PFSK-1 (cell line): ENCODE data around the gene ZSWIM6.

ENCODE experiments used
- FOXP2 ChIP-seq: optimal IDR thresholded peaks from 2 replicates; pipeline ENCODE3; 2011; ENCODE audit warnings: borderline replicate concordance, control low read depth, inconsistent platforms; ENCODE audit not compliant: insufficient read depth; ENCODE audit errors: extremely low read length, extremely low read depth
- POLR2AphosphoS5 ChIP-seq: IDR thresholded peaks from 2 replicates; pipeline ENCODE4 v1.6.1; 2012; ENCODE audit warnings: low read depth, mild to moderate bottlenecking, control low read depth, low read length, moderate library complexity
- TAF1 ChIP-seq: IDR thresholded peaks from 2 replicates; pipeline ENCODE4 v1.6.1; 2012; ENCODE audit warnings: low read length, control low read depth, borderline replicate concordance; ENCODE audit not compliant: insufficient read depth
- TF ChIP-seq, protein P1 (sequence below), 2 experiments: IDR thresholded peaks; 2 replicates each; pipeline versions ENCODE4 v1.6.1 to v1.8.0; 2011 to 2012; ENCODE audit warnings: low read depth in 2 of 2, low read length in 2 of 2, control low read depth in 1 of 2, inconsistent platforms in 1 of 2, mild to moderate bottlenecking in 1 of 2, moderate library complexity in 1 of 2; ENCODE audit not compliant: insufficient read depth in 1 of 2

DNA sequence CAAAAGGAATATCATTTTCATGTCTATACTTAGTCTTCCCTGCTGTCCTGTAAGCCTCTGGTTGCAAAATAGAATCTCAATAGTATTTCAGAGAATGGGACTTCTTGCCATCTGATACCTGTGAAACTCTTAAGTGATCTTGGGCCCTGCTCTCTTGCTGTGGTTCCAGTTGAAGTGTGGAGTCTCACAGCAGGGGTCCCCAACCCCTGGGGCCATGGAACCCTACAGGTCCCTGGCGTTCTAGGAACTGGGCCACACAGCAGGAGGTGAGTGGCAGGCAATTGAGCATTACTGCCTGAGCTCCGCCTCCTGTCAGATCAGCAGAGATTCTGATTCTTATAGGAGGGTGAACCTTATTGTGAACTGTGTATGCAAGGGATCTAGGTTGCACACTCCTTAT is 65.9 kb downstream of the ZSWIM6 start:
- TF ChIP-seq, protein P1, sequence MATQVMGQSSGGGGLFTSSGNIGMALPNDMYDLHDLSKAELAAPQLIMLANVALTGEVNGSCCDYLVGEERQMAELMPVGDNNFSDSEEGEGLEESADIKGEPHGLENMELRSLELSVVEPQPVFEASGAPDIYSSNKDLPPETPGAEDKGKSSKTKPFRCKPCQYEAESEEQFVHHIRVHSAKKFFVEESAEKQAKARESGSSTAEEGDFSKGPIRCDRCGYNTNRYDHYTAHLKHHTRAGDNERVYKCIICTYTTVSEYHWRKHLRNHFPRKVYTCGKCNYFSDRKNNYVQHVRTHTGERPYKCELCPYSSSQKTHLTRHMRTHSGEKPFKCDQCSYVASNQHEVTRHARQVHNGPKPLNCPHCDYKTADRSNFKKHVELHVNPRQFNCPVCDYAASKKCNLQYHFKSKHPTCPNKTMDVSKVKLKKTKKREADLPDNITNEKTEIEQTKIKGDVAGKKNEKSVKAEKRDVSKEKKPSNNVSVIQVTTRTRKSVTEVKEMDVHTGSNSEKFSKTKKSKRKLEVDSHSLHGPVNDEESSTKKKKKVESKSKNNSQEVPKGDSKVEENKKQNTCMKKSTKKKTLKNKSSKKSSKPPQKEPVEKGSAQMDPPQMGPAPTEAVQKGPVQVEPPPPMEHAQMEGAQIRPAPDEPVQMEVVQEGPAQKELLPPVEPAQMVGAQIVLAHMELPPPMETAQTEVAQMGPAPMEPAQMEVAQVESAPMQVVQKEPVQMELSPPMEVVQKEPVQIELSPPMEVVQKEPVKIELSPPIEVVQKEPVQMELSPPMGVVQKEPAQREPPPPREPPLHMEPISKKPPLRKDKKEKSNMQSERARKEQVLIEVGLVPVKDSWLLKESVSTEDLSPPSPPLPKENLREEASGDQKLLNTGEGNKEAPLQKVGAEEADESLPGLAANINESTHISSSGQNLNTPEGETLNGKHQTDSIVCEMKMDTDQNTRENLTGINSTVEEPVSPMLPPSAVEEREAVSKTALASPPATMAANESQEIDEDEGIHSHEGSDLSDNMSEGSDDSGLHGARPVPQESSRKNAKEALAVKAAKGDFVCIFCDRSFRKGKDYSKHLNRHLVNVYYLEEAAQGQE (IDR thresholded peaks at IDR 0.05; ENCODE audit: insufficient read depth in 1 of 2, low read depth in 2 of 2, low read length in 2 of 2): no peak
- no peak for TF ChIP-seq TAF1
- no peak for TF ChIP-seq POLR2AphosphoS5
- no peak for TF ChIP-seq FOXP2
